BJ (cell line): Measurements from ENCODE around the gene RAD21L1. TPM values are rescaled to one million over a fixed set of nuclear protein-coding genes. Genes with fewer than 3 reads are reported as not detected.
A peak's percentile ranks its signal among the peaks of the same experiment; 100 is the strongest.

Experiments
- CTCF ChIA-PET: fragments of 350-600 bp; formaldehyde crosslinking; extraction: SDS; loops from one replicate; lab custom pipeline; 2021; ENCODE audit warnings: antibody characterized with exemption, inconsistent platforms; lab: Yijun Ruan, JAX
- POLR2A ChIA-PET: fragments of 300-600 bp; sonication (Branson Sonifier 250); formaldehyde crosslinking; extraction: SDS; loops from one replicate; lab custom pipeline; 2021; ENCODE audit warnings: antibody characterized with exemption; lab: Charles Lee
- DNase-seq: peaks from one replicate; pipeline ENCODE4 v3.0.0-alpha.2; 2011; ENCODE audit warnings: low read depth
- H3K27me3 ChIP-seq: 2 replicates; pipeline ENCODE4 v1.6.0; 2011; ENCODE audit warnings: low read length; ENCODE audit not compliant: control insufficient read depth, insufficient read depth
- H3K36me3 ChIP-seq: 2 replicates; pipeline ENCODE4 v1.5.1; 2011; ENCODE audit warnings: low read length; ENCODE audit not compliant: control insufficient read depth, insufficient read depth
- H3K4me3 ChIP-seq: 2 replicates; pipeline ENCODE4 v1.5.1; 2011; ENCODE audit warnings: low read depth, mild to moderate bottlenecking, control low read depth, low read length
- polyA plus RNA-seq: library from polyadenylated mRNA; depleted of rRNA; stranded (reverse); fragments of >200 nt; gene quantifications from 2 replicates; pipeline ENCODE4 v1.2.3, GENCODE V29; 2011
- TF ChIP-seq, protein P1 (sequence below): IDR thresholded peaks from 2 replicates; pipeline ENCODE4 v1.5.1; 2011; ENCODE audit warnings: low read depth, mild to moderate bottlenecking, control low read depth, inconsistent platforms, low read length, moderate library complexity; ENCODE audit not compliant: insufficient read depth

RAD21L1 gene
- polyA plus RNA-seq, 1 experiment, result 0.06 TPM

DNA sequence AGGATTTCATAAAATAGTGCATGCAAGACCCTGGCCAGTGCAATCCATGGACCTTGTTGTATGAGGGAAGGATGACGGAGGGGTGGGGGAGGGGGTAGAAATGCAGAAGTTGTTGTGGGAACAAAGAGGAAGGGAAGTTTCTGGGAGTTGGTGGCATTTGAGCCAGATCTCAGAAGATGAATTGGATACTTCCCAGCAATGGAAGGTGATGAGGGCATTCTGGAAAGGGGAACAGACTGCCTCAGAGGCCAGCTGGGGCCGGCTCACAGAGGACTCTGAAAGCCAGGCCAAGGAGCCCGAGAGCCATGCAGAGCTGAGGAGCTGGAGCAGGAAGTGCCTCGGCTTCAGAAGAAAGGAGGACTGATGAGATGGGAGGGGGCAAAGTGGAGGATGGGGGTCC is 43.7 kb upstream of the RAD21L1 start:
- DNase-seq, result no peak
- TF ChIP-seq, protein P1, sequence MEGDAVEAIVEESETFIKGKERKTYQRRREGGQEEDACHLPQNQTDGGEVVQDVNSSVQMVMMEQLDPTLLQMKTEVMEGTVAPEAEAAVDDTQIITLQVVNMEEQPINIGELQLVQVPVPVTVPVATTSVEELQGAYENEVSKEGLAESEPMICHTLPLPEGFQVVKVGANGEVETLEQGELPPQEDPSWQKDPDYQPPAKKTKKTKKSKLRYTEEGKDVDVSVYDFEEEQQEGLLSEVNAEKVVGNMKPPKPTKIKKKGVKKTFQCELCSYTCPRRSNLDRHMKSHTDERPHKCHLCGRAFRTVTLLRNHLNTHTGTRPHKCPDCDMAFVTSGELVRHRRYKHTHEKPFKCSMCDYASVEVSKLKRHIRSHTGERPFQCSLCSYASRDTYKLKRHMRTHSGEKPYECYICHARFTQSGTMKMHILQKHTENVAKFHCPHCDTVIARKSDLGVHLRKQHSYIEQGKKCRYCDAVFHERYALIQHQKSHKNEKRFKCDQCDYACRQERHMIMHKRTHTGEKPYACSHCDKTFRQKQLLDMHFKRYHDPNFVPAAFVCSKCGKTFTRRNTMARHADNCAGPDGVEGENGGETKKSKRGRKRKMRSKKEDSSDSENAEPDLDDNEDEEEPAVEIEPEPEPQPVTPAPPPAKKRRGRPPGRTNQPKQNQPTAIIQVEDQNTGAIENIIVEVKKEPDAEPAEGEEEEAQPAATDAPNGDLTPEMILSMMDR, result no peak
- POLR2A ChIA-PET, result no interaction called here
- H3K4me3 ChIP-seq, result no peak overlapping the region
- H3K27me3 ChIP-seq, result peaks cover 25% of the 10 kb centered on the region
- H3K36me3 ChIP-seq, result no peaks in the 10 kb centered on the region
- CTCF ChIA-PET, result interaction anchor here (0.8 kb wide), 1 partner anchor 21 kb away, joined by 3 read pairs; the partner anchor contains the start of gene C20orf202

DNA sequence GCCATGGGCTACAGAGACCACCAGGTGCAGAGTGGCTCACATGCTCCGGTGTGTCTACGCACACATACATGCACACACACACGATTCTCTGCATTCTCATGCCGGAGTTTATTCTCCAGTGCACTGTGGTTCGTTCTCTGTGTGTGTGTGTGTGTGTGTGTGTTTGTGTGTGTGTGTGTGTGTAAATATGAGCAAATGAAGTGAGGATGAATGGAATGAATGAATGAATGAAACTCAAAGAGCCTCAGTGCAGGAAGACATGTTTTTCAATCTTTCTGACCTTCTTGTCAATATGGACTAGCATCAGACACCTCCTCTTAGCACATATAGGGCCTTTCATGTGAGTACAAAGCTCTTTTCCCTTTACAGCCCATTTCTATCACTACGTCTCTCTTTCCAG is 42.7 kb upstream of the RAD21L1 start:
- Histone ChIP-seq H3K4me3 (no peak overlapping the region), H3K27me3 (peaks cover 25% of the 10 kb centered on the region), H3K36me3 (no peaks in the 10 kb centered on the region)
- DNase-seq, result no peak
- TF ChIP-seq, protein P1, result no peak
- POLR2A ChIA-PET, result no interaction called here
- CTCF ChIA-PET, result interaction anchor here (1.1 kb wide), 1 partner anchor 23 kb away, joined by 3 read pairs; no protein-coding TSS in a partner anchor

DNA sequence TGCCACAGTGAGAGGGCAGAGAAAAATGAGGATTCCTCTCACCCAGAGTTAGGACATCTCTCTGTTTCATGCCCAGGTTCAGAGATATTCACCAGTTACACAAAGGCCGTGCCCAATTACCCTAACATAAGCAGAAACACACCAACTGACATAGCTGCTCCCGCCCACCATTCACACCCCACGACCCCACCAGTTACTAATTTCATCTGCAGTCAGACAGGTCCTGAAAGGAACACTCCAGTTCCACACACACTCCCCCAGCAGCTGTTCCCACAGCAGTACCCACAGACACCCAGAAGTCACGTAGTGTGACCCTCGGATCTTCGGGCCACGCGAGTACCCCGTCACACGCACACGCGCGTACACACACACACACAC is 41.6 kb upstream of the RAD21L1 start:
- Histone ChIP-seq H3K4me3 (no peak overlapping the region), H3K36me3 (no peaks in the 10 kb centered on the region), H3K27me3 (peaks cover 26% of the 10 kb centered on the region)
- TF ChIP-seq, protein P1, result no peak
- POLR2A ChIA-PET, result no interaction called here
- no peak for DNase-seq
- CTCF ChIA-PET, result interaction anchor here (0.6 to 1.1 kb wide), 3 partner anchors 22 to 290 kb away, joined by 3 to 5 read pairs (median 3); no protein-coding TSS in a partner anchor

DNA sequence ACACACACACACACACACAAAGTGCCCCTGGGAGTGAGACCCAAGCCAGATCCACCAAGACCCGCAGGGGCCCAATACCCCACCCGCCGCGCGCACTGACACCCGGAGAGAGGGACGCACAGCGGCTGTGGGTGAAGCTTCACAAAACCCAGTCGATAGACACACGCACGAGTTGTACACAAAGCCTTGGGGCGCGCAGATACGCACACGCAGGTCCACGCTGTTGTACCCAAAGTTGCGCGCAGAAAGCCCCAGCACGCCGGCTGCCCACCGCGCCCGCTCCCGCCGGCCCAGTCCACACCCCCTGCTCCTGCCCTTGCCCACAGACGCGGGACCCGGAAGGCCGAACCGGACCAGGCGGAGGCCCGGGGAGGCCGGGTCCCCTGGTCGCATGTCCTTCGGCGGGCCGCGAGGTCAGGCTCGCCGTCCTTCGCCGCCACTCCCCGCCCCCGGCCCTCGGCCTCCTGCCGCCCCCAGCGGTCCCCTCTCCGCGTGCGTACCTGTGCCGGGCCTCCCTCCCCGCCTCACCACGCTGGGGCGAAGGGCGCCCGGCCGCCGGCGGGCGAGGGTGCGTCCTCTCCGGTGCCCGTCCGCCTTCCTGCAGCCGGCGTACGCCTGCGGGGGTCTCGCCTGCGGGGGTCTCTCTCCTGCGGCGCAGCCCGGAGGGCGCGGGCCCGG is 41.1 kb upstream of the RAD21L1 start, which contains the start of gene TMEM74B:
TMEM74B (minus strand) TSS at position 344 of the 678 bp plus-strand sequence. CDS start 1,180 bp downstream, outside the sequence.
- Histone ChIP-seq H3K4me3 (peak within 1 kb of the TSS; percentile 35), H3K27me3 (peaks cover 26% of the 10 kb centered on the region)

DNA sequence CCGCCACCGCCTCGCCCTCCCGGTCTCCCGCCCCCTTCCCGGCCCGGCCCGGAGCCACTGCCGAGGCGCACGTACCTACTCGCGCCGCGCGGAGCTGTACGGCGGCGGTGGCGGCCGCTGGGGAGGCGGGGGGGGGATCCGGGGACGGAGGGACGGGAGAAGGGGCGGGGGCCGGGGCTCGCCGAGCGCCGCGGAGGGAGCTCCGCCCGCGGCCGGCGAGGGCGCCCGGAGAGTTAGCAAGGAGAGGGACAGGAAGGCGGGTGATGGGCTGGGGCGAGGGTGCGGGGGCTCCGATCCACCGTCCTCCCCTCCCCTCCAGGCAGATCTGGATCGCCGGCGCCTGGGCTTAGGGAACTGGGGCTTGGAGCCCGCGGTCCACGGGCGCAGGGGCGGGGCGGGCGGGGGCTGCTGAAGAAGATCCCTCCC is 40.5 kb upstream of the RAD21L1 start:
- POLR2A ChIA-PET, result no interaction called here
- no peak for DNase-seq
- CTCF ChIA-PET, result interaction anchor here (0.6 to 1.3 kb wide), 4 partner anchors 12 to 428 kb away, joined by 3 read pairs; no protein-coding TSS in a partner anchor
- no peaks in the 10 kb centered on the region for H3K36me3 ChIP-seq
- TF ChIP-seq, protein P1, result no peak
- H3K27me3 ChIP-seq, result peaks cover 29% of the 10 kb centered on the region
- H3K4me3 ChIP-seq, result peak overlapping the region; percentile 35

More for the DNA sequence above, 41.1 kb upstream of the RAD21L1 start, which contains the start of gene TMEM74B:
- no peak for DNase-seq
- H3K36me3 ChIP-seq, result no peaks in the 10 kb centered on the region
- ChIA-PET CTCF (interaction anchor here (0.6 to 1.3 kb wide), 5 partner anchors 12 to 76 kb away, joined by 3 read pairs; no protein-coding TSS in a partner anchor), POLR2A (no interaction called here)
- TF ChIP-seq, protein P1, result no peak
